ENCODE measurements around the gene RRAS. TPM values are rescaled to one million over a fixed set of nuclear protein-coding genes. Genes with fewer than 3 reads are reported as not detected.

The RRAS gene
- total and polyA plus RNA-seq, 7 donors: 79.8 to 139 (median 126) TPM

GRCh38 chr19:49684983-49685553, 45.1 kb upstream of the RRAS start:
- H3K4me1 ChIP-seq: peaks cover 0 to 28% (median 25%) of the 10 kb centered on the region in 4 donors
- TF ChIP-seq EP300 (IDR thresholded peaks at IDR 0.05) (no peak), POLR2A (IDR thresholded peaks at IDR 0.05) (no peak), POLR2AphosphoS5 (IDR thresholded peaks at IDR 0.05) (no peak), CTCF (IDR thresholded peaks at IDR 0.05) (no peak)
- 89 to 93% methylated on average over 13 of the region's 13 CpGs for WGBS, 2 donors
- no peaks in the 10 kb centered on the region for H3K9me3 ChIP-seq
- H3K4me3 ChIP-seq: no peak overlapping the region
- peaks cover 20 to 74% (median 54%) of the 10 kb centered on the region in 4 donors for H3K36me3 ChIP-seq
- no peak for DNase-seq
- intact Hi-C loops (cut with DNase I): no loop called here
- peaks cover 0 to 15% (median 13%) of the 10 kb centered on the region in 3 donors for H3K27me3 ChIP-seq
- H3K27ac ChIP-seq: no peak overlapping the region

DNA sequence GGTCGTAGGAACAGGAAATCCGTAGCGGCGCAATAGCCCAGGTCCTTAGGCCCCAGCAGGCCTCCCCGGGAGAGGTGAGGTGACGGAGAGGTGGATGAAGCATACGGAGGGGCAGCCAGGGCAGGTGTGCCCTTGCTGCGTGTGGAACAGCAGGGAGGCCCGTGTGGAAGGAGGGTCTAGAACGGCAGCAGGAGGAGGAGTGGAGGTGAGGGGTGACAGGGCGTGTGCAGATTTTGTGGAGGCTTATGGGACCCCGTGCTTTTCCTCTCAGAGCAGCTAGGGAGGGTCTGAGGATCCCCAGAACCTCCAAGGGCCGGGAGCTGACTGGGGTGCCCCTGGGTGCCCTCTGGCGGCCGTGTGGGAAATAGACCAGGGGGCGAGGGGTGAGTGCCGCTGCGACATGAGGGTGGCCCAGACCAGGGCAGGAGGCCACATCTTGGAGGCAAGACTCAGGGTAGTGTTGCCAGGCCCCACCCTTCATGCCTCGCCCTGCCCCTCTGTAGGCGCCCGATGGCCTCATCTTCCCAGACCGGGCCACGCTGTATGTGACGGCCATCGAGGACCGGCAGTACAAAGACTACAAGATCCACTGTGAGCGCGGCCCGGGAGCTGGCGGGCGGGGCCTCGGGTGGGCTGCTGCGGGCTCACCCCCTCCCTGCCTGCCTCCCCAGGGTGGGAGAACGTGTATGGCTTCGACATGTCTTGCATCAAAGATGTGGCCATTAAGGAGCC, 44.5 kb upstream of the RRAS start:
- intact Hi-C loops (cut with DNase I): no loop called here
- H3K36me3 ChIP-seq: peaks cover 20 to 74% (median 54%) of the 10 kb centered on the region in 4 donors
- no peak for TF ChIP-seq POLR2AphosphoS5 (IDR thresholded peaks at IDR 0.05)
- TF ChIP-seq CTCF (IDR thresholded peaks at IDR 0.05): peak in 2 of 4 experiments; percentile 11 to 27
- TF ChIP-seq POLR2A (IDR thresholded peaks at IDR 0.05): no peak
- TF ChIP-seq EP300 (IDR thresholded peaks at IDR 0.05): no peak

DNA sequence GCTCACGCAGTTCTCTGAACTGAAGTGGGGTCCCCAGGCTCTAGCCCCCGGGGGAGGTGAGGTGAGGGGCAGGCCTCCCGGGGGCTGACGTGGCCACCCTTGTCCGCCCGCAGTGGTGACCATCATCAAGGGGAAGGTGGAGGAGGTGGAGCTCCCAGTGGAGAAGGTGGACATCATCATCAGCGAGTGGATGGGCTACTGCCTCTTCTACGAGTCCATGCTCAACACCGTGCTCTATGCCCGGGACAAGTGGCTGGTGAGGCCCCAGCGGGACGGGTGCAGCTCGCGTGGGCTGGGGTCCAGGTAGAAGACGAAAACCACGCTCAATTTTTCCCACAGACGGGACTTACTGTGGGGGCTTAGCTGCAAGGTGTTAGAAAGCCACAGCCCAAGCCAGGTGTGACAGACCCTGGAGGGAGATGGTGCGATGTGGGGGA, 43.9 kb upstream of the RRAS start:
- H3K4me3 ChIP-seq: no peak overlapping the region
- intact Hi-C loops (cut with DNase I): no loop called here
- peaks cover 0 to 30% (median 25%) of the 10 kb centered on the region in 4 donors for H3K4me1 ChIP-seq
- H3K27me3 ChIP-seq: peaks cover 0 to 2% (median under 1%) of the 10 kb centered on the region in 3 donors
- H3K36me3 ChIP-seq: peaks cover 20 to 74% (median 54%) of the 10 kb centered on the region in 4 donors
- 94 to 95% methylated on average over 18 of the region's 18 CpGs for WGBS, 2 donors
- no peak for TF ChIP-seq EP300 (IDR thresholded peaks at IDR 0.05)
- no peak for TF ChIP-seq CTCF (IDR thresholded peaks at IDR 0.05)
- TF ChIP-seq POLR2A (IDR thresholded peaks at IDR 0.05): no peak
- no peaks in the 10 kb centered on the region for H3K9me3 ChIP-seq
- no peak overlapping the region for H3K27ac ChIP-seq
- DNase-seq: no peak

More for the DNA sequence above, 44.5 kb upstream of the RRAS start:
- Histone ChIP-seq H3K9me3 (no peaks in the 10 kb centered on the region), H3K27ac (no peak overlapping the region), H3K4me1 (peaks cover 0 to 28% (median 25%) of the 10 kb centered on the region in 4 donors), H3K27me3 (peaks cover 0 to 8% (median 7%) of the 10 kb centered on the region in 3 donors), H3K4me3 (no peak overlapping the region)
- 71 to 85% methylated on average over 35 of the region's 35 CpGs for WGBS, 2 donors
- DNase-seq: no peak

- intact Hi-C loops (cut with DNase I): no loop called here
- no peak for DNase-seq
- no peak for TF ChIP-seq CTCF (IDR thresholded peaks at IDR 0.05)
- TF ChIP-seq POLR2AphosphoS5 (IDR thresholded peaks at IDR 0.05): no peak
- TF ChIP-seq POLR2A (IDR thresholded peaks at IDR 0.05): no peak
- TF ChIP-seq EP300 (IDR thresholded peaks at IDR 0.05): no peak
- Histone ChIP-seq H3K9me3 (no peaks in the 10 kb centered on the region), H3K36me3 (peaks cover 20 to 65% (median 47%) of the 10 kb centered on the region in 4 donors), H3K4me3 (no peak overlapping the region), H3K27ac (no peak overlapping the region), H3K4me1 (peaks cover 0 to 41% (median 38%) of the 10 kb centered on the region in 4 donors), H3K27me3 (no peaks in the 10 kb centered on the region)
- 91 to 92% methylated on average over 8 of the region's 8 CpGs for WGBS, 2 donors
These were observed 42.3 kb upstream of the RRAS start for GRCh38 chr19:49682274-49682673.

Data from sigmoid colon (tissue), 7 donors.